ENCODE measurements around the gene ZNRD2. TPM values are rescaled to one million over a fixed set of nuclear protein-coding genes. Genes with fewer than 3 reads are reported as not detected.

The ZNRD2 gene
- total RNA-seq, 1 donor from 2014 or later = 26.6 TPM

- DNase-seq = no peak
Observed at GRCh38 chr11:65573391-65574079, 3.3 kb downstream of the ZNRD2 start.

- peak; percentile 92 for DNase-seq
Observed at GRCh38 chr11:65574109-65574810, 4.0 kb downstream of the ZNRD2 start.

DNA sequence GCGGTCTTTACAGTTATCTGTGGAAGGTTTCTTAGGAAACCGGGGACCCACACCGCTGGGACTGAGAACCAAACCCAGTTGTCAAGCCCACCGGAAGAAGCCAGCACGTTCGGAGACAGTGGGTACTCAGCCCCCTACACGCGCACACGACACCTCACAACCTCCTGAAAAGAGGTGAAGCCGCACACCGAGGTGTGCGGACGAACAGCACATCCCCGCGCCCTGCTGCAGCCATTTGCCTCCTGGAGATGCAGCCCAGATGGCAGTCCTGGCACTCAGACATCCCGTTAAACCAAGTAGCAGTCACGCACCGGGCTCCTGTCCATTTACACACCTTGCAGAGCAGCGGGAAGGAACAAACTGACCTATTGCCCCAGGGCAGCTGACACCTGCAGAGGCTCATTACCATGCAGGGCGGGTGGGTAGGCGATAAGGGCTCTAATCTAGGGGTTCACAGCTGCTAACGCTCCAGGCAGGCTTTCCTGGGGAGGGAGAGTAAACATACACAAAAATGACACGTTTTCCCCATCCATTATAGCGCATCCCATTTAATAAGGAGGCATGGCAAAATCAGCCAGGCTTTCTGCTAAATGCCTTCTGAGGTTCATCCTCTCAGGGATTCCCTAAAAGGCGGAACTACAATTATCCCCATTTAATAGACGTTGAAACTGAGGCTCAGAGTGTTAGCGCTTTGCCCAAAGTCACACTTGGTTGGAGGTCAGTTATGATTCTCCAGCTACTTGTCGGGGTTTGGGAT lies 4.7 kb downstream of the ZNRD2 start:
- DNase-seq = no peak

DNA sequence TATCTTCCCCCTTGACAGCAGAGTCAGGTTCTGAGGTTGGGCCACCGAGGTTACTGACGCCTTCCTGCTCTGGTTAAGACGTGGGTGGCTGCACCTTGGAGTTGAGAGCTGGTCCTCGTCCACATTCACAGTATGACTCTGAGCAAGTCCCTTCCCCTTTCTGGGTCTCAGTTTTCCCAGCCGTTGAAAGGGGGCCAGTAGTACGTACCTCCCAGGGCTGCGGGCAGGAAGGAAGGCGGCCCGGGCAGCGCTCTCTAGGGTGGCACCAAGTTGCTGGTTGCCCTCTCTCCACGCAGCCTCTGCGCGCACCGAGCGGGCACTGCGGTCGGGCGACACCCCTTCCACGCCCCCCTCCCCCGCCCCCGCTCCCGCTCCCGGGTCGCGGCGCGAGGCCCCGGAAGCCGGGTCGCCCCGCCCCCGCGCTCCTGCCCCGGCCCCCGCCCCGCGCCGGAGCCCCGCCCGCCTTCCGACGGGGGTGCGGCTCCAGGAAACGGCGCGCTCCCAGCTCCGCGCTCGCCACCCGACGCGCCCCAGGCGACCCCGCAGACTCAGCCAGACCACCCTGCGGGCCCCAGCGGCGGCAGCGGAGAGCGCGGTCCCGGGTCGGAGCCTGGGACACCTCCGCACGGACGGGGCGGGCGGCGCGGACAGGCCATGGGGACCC lies 5.4 kb downstream of the ZNRD2 start, which contains the start of gene EHBP1L1:
EHBP1L1 (plus strand) TSS at position 486 of the 664 bp plus-strand sequence. CDS start 250 bp downstream, outside the sequence.
- peak; percentile 80 for DNase-seq

GRCh38 chr11:65576232-65576866 lies 6.1 kb downstream of the ZNRD2 start:
- no peak for DNase-seq

GRCh38 chr11:65576867-65577755 lies 6.8 kb downstream of the ZNRD2 start:
- DNase-seq = peak; percentile 91

- DNase-seq = no peak
Observed at GRCh38 chr11:65577756-65578109, 7.5 kb downstream of the ZNRD2 start.

DNA sequence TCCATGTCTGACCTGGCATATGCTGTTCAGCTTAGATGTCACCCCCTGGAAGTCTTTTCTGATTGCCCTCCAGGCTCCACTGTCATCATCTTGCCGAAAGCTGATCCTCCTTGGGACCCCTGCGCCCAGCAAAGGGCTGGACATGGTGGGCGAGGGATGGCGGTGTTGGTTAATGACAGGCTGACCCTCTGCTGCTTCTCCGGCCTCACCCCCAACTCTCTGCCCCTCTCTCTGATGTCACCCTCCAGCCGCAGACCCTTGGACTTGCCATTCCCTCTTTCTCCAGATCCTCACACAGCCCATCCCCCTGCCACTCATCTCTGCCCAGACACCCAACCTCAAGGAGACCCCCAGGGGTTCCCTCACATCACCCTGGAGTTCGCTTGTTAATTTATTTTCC lies 7.9 kb downstream of the ZNRD2 start:
- no peak for DNase-seq

- DNase-seq = no peak
Observed at GRCh38 chr11:65578667-65579066, 8.4 kb downstream of the ZNRD2 start.

DNA sequence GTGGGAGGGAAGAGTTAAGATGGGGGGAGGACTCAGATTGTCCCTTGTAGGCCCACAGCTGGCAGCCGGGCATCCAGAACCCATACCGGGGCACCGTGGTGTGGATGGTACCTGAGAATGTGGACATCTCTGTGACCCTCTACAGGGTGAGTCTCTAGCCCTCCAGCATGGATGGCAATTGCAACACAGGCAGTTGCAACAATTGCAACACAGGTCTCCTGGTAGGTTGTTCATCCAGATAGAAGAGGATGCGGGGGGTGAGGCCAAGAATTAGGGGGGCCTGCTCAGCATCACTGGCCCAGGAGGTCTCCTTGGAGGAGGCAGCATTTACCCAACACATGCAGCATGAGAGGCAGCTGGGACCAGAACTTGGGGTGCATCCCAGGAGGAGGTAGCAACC lies 9.0 kb downstream of the ZNRD2 start:
- no peak for DNase-seq

GRCh38 chr11:65580031-65580692 lies 9.9 kb downstream of the ZNRD2 start:
- no peak for DNase-seq

DNA sequence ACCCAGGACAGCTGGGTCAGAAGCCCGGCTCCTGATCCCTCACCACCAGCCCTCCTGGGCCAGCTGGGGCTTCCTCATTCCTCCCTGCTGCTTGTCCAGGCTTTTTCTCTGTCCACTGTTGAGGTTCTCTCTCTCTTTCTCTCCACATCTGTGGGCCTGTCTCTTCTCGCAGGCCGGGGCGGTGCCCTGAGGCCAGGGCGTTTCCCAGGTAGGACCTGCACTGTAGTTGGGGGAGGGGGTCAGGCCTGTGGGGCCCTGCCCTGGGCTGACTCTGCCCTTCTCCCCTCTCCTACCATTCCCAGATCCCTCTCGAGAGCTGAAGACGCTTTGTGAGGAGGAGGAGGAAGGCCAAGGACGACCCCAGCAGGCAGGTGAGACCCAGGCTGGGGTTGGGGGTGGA lies 10.5 kb downstream of the ZNRD2 start:
- no peak for DNase-seq

DNA sequence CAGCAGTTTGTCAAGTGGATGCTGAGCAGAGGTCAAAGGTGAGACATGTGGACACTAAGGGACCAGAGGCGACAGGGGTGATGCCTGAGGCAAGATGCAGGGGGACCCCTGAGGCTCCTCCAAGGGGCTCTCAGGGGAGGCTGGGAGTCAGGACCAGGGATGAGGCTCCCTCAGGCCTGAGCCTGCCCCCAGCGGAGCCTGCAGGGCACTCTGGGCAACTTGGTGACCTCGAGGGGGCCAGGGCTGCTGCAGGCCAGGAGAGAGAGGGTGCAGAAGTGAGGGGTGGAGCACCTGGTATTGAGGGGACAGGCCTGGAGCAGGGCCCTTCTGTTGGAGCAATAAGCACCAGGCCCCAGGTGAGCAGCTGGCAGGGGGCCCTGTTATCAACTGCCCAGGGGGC lies 11.7 kb downstream of the ZNRD2 start:
- no peak for DNase-seq

DNA sequence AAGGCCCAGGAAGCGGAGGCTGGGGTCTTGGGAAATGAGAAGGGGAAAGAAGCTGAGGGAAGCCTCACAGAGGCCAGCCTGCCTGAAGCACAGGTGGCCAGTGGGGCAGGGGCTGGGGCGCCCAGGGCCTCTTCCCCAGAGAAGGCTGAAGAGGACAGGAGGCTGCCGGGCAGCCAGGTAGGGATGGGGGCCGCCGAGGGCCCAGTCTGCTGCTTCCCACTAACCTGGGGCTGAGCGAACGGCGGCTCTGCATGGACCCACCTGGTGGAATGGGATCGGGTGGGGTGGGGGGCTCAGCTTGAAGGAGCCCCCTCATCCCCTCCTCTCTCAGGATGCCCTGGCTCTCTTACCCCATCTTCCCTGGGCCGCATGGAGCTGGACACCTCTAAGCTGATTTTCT lies 13.3 kb downstream of the ZNRD2 start:
- no peak for DNase-seq

DNA sequence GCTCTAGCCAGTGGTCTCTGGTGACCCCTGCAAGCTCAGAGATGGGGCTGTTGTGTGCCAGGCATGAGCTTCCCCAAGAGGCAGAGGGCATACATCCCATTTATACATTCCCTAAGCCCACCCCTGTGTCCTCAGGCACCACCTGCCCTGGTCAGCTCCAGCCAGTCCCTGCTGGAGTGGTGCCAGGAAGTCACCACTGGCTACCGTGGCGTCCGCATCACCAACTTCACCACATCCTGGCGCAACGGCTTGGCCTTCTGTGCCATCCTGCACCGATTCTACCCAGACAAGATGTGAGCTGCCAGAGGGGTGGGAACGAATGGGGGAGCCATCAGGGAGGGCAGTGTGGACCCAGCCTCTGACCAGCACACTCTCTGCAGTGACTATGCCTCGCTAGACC lies 13.8 kb downstream of the ZNRD2 start:
- DNase-seq = no peak

- DNase-seq = peak; percentile 65
Observed at GRCh38 chr11:65584723-65585171, 14.5 kb downstream of the ZNRD2 start.

GRCh38 chr11:65585396-65586246 lies 15.3 kb downstream of the ZNRD2 start:
- DNase-seq = no peak

DNA sequence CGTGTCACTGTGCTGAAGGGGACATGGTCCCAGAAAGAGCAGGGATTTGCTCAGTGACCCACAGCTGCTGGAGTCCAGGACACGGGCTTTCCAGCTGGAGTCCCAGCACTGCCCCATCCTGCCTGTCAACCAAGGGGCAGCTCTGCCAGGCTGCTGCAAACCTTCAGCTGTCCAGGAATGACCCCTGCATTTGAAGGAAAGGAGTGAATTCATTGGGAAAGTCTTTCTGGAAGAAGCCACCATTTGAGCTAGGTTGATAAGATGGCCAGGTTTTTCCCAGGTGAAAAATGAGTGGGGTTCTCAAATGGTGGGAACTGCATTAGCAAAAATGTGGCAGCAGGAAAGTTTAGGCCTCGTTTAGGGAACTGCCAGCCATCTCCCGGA lies 16.0 kb downstream of the ZNRD2 start:
- no peak for DNase-seq

- DNase-seq = peak; percentile 82
Observed at GRCh38 chr11:65586676-65587075, 16.4 kb downstream of the ZNRD2 start.

Data from tongue (tissue), 2 donors.